Activated CD4-positive, alpha-beta T cell treated with anti-CD3 and anti-CD28 coated beads for 36 hours (primary cell): ENCODE data around the gene BBS7. TPM values are rescaled to one million over a fixed set of nuclear protein-coding genes. Genes with fewer than 3 reads are reported as not detected.

Source experiments
- ATAC-seq: fragments of 200-7000 bp; cut with Tn5 transposase; one replicate; pipeline ENCODE4 v1.10.0; 2021; ENCODE audit warnings: mild to moderate bottlenecking, moderate library complexity
- CTCF ChIA-PET: fragments of 350-600 bp; sonication (Branson Sonifier 250); formaldehyde crosslinking; loops from one replicate; lab custom pipeline; 2021; ENCODE audit warnings: antibody characterized with exemption; lab: Charles Lee
- POLR2A ChIA-PET: fragments of 350-600 bp; sonication (Branson Sonifier 250); formaldehyde crosslinking; loops from one replicate; lab custom pipeline; 2021; ENCODE audit warnings: antibody characterized with exemption, inconsistent platforms; lab: Charles Lee
- DNase-seq: peaks from one replicate; pipeline ENCODE4 v3.0.0-alpha.2; 2020
- H3K27ac Mint-ChIP-seq: one replicate; pipeline ENCODE4 v1.8.0; 2021; ENCODE audit warnings: mixed read lengths
- H3K27me3 Mint-ChIP-seq: one replicate; pipeline ENCODE4 v1.8.0; 2021; ENCODE audit warnings: mixed read lengths
- H3K36me3 Mint-ChIP-seq: one replicate; pipeline ENCODE4 v1.8.0; 2021; ENCODE audit warnings: low read depth, mixed read lengths
- H3K4me1 Mint-ChIP-seq: one replicate; pipeline ENCODE4 v1.8.0; 2021; ENCODE audit warnings: mixed read lengths
- H3K4me3 Mint-ChIP-seq: one replicate; pipeline ENCODE4 v1.8.0; 2021; ENCODE audit warnings: mild to moderate bottlenecking, moderate library complexity, mixed read lengths
- H3K9me3 Mint-ChIP-seq: one replicate; pipeline ENCODE4 v1.8.0; 2021; ENCODE audit warnings: low read depth, mixed read lengths
- intact Hi-C, 2 experiments: fragments of 100-400 bp; cut with DNase I in 1 of 2; cut with micrococcal nuclease in 1 of 2; formaldehyde crosslinking; loops; one replicate each; pipeline versions ENCODE4 v1.14.2 to v1.15.1; 2022 to 2024; cut with DNase I, micrococcal nuclease
- total RNA-seq, 2 experiments: library from RNA; stranded (reverse); gene quantifications; one replicate each; pipeline ENCODE4 v1.2.3, GENCODE V29; 2021

BBS7 gene
- total RNA-seq, 2 experiments from 2014 or later: 15.0 to 16.3 TPM

DNA sequence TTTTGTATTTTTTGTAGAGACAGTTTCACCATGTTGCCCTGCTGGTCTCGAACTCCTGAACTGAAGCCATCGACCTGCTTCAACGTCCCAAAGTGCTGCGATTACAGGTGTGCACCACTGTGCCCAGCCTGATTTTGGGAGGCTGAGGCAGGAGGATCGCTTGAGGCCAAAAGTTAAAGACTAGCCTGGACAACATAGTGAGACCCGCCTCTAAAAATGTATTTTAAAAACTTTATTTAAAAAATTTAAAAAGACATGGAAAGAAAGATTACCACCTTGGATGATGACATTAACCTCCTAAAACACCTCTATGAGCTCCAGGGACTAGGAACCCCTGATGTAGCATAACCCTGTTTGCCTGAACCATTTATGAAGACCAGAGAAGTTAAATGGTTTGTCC, 5.8 kb upstream of the BBS7 start:
- POLR2A ChIA-PET: no interaction called here
- DNase-seq: no peak
- Mint-ChIP-seq H3K4me1 (peaks cover 4% of the 10 kb centered on the region), H3K4me3 (no peak overlapping the region), H3K36me3 (no peaks in the 10 kb centered on the region), H3K9me3 (no peaks in the 10 kb centered on the region), H3K27me3 (peaks cover 24% of the 10 kb centered on the region), H3K27ac (no peak overlapping the region)
- intact Hi-C loops: no loop called here
- CTCF ChIA-PET: interaction anchor here (1.3 kb wide), 1 partner anchor 9 kb away, joined by 3 read pairs; no protein-coding TSS in a partner anchor
- no peak for ATAC-seq

DNA sequence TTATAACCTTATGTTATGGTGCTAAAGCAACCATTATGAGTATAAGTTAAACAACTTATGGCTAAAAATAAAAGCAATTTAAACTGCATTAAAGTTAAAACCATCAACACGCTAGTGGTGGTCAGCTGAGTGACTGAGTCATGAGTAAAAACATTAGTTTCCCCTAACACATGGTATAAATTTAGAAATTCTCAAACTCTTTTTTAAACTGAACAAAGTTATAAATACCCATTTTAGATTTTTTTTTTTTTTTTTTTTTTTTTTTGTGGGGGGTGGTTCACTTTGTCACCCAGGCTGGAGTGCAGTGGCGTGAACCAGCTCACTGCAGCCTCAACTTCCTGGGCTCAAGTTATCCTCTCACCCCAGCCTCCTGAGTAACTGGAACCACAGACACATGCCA, 5.4 kb upstream of the BBS7 start:
- Mint-ChIP-seq H3K27me3 (peaks cover 22% of the 10 kb centered on the region), H3K4me1 (peaks cover 7% of the 10 kb centered on the region), H3K4me3 (no peak overlapping the region), H3K27ac (no peak overlapping the region), H3K9me3 (no peaks in the 10 kb centered on the region), H3K36me3 (no peaks in the 10 kb centered on the region)
- ChIA-PET POLR2A (no interaction called here), CTCF (interaction anchor here (1.3 kb wide), 1 partner anchor 10 kb away, joined by 3 read pairs; no protein-coding TSS in a partner anchor)
- intact Hi-C loops: no loop called here
- DNase-seq: no peak
- ATAC-seq: no peak

DNA sequence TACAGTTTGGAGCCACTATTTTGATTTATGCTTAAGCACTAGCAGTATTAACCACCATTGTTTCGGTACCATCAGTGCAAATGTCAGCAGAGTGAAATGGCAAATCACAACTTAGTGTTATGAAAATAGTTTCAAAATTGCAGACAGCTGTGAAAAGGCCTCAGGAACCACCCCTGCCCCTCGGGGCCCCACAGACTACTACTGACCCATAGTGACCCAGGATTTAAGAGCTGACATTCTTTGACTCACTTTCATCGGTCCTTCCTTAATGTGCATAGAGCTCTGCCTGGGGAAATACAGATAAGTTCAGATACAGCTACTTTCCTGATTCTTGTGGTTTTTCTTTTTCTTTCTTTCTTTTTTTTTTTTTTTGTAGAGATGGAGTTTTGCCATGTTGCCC, 3.3 kb upstream of the BBS7 start:
- ATAC-seq (no peak), DNase-seq (peak; percentile 10)
- intact Hi-C loops: no loop called here
- Mint-ChIP-seq H3K36me3 (peaks cover 1% of the 10 kb centered on the region), H3K4me3 (no peak overlapping the region), H3K4me1 (peaks cover 13% of the 10 kb centered on the region), H3K27me3 (peaks cover 12% of the 10 kb centered on the region), H3K9me3 (no peaks in the 10 kb centered on the region), H3K27ac (no peak overlapping the region)
- CTCF ChIA-PET: interaction anchor here (1.9 kb wide), 1 partner anchor 27 kb away, joined by 5 read pairs; no protein-coding TSS in a partner anchor
- POLR2A ChIA-PET: no interaction called here

DNA sequence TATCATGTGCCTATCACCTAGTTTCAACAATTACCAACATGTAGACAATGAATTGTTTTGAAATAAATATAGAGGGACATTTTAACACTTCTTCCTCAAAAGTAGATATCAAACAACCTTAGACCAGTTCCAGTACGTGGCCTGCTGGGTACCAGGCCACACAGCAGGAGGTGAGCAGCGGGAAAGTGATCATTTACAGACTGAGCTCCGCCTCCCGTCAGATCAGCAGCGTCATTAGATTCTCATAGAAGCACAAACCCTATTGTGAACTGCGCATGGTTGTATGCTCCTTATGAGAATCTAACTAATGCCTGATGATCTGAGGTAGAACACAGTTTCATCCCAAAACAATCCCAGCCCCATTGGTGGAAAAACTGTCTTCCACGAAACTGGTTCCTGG, 6.5 kb downstream of the BBS7 start:
- Mint-ChIP-seq H3K27ac (no peak overlapping the region), H3K4me3 (no peak overlapping the region), H3K9me3 (no peaks in the 10 kb centered on the region), H3K27me3 (no peaks in the 10 kb centered on the region), H3K36me3 (peaks cover 20% of the 10 kb centered on the region), H3K4me1 (peaks cover 18% of the 10 kb centered on the region)
- ChIA-PET POLR2A (no interaction called here), CTCF (interaction anchor here (1.2 kb wide), 1 partner anchor 37 kb away, joined by 4 read pairs; no protein-coding TSS in a partner anchor)
- no peak for DNase-seq
- intact Hi-C loops: no loop called here
- ATAC-seq: no peak

DNA sequence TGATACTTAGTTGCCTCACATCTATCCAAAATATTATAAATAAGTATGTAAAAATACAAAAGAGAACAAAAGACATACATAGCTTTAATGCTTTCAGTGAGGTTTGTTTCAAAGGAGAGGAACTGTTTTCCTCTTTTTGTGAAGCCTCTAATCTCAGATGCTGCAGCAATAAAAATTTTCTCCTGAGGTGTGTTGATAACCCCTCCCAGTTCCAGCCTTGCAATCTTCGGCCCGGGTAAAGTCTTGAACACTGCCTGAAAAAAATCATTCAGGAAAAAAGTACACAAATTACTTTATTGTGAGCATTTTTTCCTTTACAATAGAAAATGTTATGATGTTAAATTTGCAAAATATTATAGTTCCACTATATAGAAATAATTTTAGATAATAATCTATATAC, 8.8 kb downstream of the BBS7 start:
- no peaks in the 10 kb centered on the region for H3K9me3 Mint-ChIP-seq
- intact Hi-C loops: no loop called here
- ChIA-PET POLR2A (no interaction called here), CTCF (no interaction called here)
- ATAC-seq (no peak), DNase-seq (no peak)
- H3K27ac Mint-ChIP-seq: no peak overlapping the region
- H3K27me3 Mint-ChIP-seq: no peaks in the 10 kb centered on the region
- peaks cover 16% of the 10 kb centered on the region for H3K4me1 Mint-ChIP-seq
- H3K36me3 Mint-ChIP-seq: peaks cover 14% of the 10 kb centered on the region
- H3K4me3 Mint-ChIP-seq: no peak overlapping the region

DNA sequence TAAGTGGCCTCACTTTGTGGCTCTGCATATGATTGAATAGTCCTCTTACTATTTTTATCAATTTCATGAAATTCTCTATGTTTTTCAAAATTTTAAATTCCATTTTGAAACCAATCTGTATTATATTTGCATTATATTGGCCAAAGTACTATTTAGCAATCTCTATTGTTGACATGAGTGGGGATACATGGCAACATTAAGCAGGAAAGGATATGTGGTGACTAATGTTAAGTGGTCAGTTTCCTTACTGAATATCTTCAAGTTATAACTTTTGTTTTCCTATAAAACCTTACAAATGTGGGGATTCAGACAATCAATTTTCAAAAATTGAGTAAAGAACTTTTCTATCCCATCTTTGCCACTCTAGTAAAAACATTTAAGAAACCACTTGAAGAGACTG, 10.2 kb downstream of the BBS7 start:
- intact Hi-C loops: no loop called here
- Mint-ChIP-seq H3K4me3 (no peak overlapping the region), H3K27ac (no peak overlapping the region), H3K27me3 (no peaks in the 10 kb centered on the region), H3K4me1 (peaks cover 12% of the 10 kb centered on the region), H3K36me3 (peaks cover 6% of the 10 kb centered on the region), H3K9me3 (no peaks in the 10 kb centered on the region)
- DNase-seq (no peak), ATAC-seq (no peak)
- ChIA-PET CTCF (interaction anchor here (1.5 kb wide), 1 partner anchor 24 kb away, joined by 4 read pairs; no protein-coding TSS in a partner anchor), POLR2A (no interaction called here)

DNA sequence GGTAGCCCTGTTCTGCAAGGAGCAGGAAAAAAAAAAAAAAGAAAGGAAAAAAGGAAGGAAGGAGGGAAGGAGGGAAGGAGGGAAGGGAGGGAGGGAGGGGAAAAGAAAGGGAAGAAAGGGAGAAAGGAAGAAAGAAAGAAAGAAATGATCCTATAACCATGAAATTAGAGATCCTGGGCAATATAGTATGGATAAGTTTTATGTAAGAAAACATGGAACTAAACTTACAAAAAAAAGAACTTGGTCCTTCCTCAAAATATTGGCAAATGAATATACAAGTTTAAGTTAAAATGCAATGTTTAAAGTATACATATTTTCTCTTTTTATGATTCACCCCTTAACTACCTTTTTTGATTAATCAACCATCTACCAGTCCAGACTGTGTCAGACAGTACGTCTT, 18.9 kb downstream of the BBS7 start:
- Mint-ChIP-seq H3K27ac (no peak overlapping the region), H3K4me3 (no peak overlapping the region), H3K27me3 (no peaks in the 10 kb centered on the region), H3K4me1 (no peaks in the 10 kb centered on the region), H3K9me3 (no peaks in the 10 kb centered on the region), H3K36me3 (peaks cover 14% of the 10 kb centered on the region)
- ChIA-PET CTCF (no interaction called here), POLR2A (no interaction called here)
- intact Hi-C loops: no loop called here
- ATAC-seq (no peak), DNase-seq (no peak)

DNA sequence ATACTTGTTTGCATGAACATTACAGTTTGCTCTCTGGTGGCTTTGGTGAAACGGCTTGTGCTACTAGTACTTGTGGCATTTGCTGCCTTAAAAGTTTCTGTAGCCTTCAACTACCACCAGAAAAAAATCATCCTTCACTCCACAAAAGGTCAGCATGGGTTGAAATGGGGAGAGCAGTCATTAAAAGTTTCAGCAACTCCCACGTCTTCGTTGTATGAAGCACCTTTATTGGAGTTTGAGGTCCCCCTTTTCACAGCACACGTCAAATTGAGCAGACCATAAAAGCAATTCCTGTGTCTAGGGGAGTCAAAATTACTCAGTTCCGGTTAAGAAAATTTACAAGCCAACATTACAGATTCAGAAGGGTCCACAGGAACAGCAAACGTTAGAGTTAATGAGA, 23.6 kb downstream of the BBS7 start:
- H3K36me3 Mint-ChIP-seq: peaks cover 12% of the 10 kb centered on the region
- no peak for DNase-seq
- POLR2A ChIA-PET: no interaction called here
- no peak overlapping the region for H3K4me3 Mint-ChIP-seq
- intact Hi-C loops: no loop called here
- no peaks in the 10 kb centered on the region for H3K9me3 Mint-ChIP-seq
- no peak overlapping the region for H3K27ac Mint-ChIP-seq
- CTCF ChIA-PET: no interaction called here
- no peaks in the 10 kb centered on the region for H3K4me1 Mint-ChIP-seq
- H3K27me3 Mint-ChIP-seq: no peaks in the 10 kb centered on the region
- peak; percentile 19 for ATAC-seq

DNA sequence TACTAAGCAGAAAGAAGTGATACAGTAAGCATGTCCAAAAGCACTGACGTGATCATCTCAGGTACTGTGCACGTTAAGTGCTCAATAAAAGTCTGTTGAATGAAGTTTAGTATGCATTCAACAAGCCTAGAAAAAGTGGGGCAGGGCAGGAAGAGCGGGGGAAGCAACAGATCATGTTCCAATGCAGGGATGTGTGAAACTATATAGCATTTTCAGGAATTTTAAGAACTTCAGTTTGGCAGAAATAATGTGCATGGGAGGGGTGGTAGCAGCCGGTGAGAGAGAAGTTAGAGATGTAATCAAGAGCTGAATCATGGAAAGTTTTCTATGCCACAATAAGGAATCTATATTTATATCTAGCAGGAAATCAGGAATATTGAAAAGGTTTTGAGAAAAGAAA, 27.4 kb downstream of the BBS7 start:
- no peaks in the 10 kb centered on the region for H3K27me3 Mint-ChIP-seq
- intact Hi-C loops: no loop called here
- H3K9me3 Mint-ChIP-seq: peaks cover 2% of the 10 kb centered on the region
- ATAC-seq (no peak), DNase-seq (no peak)
- H3K27ac Mint-ChIP-seq: no peak overlapping the region
- H3K36me3 Mint-ChIP-seq: peaks cover 25% of the 10 kb centered on the region
- no peaks in the 10 kb centered on the region for H3K4me1 Mint-ChIP-seq
- H3K4me3 Mint-ChIP-seq: no peak overlapping the region
- ChIA-PET CTCF (no interaction called here), POLR2A (no interaction called here)

DNA sequence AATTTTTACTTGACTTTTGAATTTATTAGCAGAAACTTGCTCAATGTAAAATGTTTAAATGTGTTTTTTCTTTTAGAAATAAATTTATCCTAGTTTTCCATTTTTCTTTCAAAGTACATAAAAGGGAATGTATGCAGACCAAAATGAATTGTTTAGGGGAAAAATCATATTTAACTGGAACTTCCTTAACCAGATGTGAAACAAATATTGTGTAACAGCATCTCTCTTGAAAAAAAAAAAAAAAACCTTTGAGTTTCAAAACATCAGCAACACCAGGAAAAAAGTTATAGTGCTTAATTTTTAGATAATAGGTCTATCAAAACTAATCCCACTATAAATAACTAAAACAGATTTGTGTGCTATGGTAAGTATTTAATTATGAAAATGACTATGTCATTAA, 32.1 kb downstream of the BBS7 start:
- H3K9me3 Mint-ChIP-seq: peaks cover 2% of the 10 kb centered on the region
- no peaks in the 10 kb centered on the region for H3K27me3 Mint-ChIP-seq
- ATAC-seq (no peak), DNase-seq (no peak)
- no peaks in the 10 kb centered on the region for H3K4me1 Mint-ChIP-seq
- peaks cover 26% of the 10 kb centered on the region for H3K36me3 Mint-ChIP-seq
- POLR2A ChIA-PET: no interaction called here
- intact Hi-C loops: no loop called here
- no peak overlapping the region for H3K27ac Mint-ChIP-seq
- no peak overlapping the region for H3K4me3 Mint-ChIP-seq
- CTCF ChIA-PET: interaction anchor here (0.9 kb wide), 1 partner anchor 12 kb away, joined by 3 read pairs; no protein-coding TSS in a partner anchor

DNA sequence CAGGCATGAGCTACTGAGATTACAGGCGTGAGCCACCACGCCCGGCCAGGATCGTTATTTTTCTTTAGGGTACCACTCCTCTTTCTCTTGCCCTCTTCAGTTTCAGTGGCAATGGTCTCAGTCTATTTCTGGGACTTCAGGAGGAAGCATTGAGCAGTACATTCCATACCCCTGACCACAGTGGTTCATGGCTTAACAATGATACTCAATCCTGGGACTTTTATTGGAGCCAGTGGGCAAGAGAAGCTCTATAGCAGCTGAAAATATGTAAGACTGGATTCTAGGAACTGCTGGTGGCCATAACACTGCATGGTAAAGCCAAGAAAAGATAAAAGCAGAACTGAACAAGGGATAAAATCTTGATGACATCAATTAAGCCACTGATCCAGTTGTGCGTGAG, 40.8 kb downstream of the BBS7 start:
- ChIA-PET POLR2A (interaction anchor here (0.6 kb wide), 2 partner anchors 457 to 1408 kb away, joined by 4 to 7 read pairs; no protein-coding TSS in a partner anchor), CTCF (interaction anchor here (0.7 kb wide), 1 partner anchor 112 kb away, joined by 5 read pairs; no protein-coding TSS in a partner anchor)
- intact Hi-C loops: loop anchor here in 1 of 2 experiments (10.0 kb wide), 1 partner anchor 1095 kb away; the partner anchor contains the start of gene NUDT6
- ATAC-seq (no peak), DNase-seq (no peak)
- peaks cover 6% of the 10 kb centered on the region for H3K36me3 Mint-ChIP-seq
- no peak overlapping the region for H3K27ac Mint-ChIP-seq
- H3K27me3 Mint-ChIP-seq: no peaks in the 10 kb centered on the region
- no peaks in the 10 kb centered on the region for H3K9me3 Mint-ChIP-seq
- H3K4me1 Mint-ChIP-seq: no peaks in the 10 kb centered on the region
- H3K4me3 Mint-ChIP-seq: no peak overlapping the region

DNA sequence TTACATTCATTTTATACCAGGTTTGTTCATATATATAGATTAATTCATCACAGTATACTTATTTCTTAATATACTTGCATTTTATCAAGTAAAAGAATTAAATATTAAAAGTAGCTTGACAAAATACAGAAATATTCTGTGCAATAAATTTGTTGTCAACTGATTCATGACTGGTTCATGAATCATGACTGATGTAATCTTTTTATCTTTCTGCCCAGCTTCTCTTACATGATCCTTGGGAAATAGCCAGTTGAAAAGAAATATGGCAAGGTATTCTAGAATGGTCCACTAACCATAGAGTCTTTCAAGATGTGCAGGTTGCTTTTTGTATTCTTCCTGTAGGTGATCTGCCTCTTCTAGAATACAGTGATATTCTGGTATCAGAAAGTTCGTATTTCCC, 42.4 kb downstream of the BBS7 start:
- Mint-ChIP-seq H3K27ac (no peak overlapping the region), H3K9me3 (no peaks in the 10 kb centered on the region), H3K36me3 (peaks cover 12% of the 10 kb centered on the region), H3K27me3 (no peaks in the 10 kb centered on the region), H3K4me1 (no peaks in the 10 kb centered on the region), H3K4me3 (no peak overlapping the region)
- POLR2A ChIA-PET: no interaction called here
- intact Hi-C loops: loop anchor here in 1 of 2 experiments (10.0 kb wide), 1 partner anchor 1097 kb away; the partner anchor contains the start of gene NUDT6
- DNase-seq (no peak), ATAC-seq (no peak)
- CTCF ChIA-PET: interaction anchor here (0.9 to 2.5 kb wide), 3 partner anchors 8 to 73 kb away, joined by 3 to 6 read pairs (median 5); partner anchors contain the start of gene BBS7
